SK-N-SH treated with all-trans-retinoic acid at 6 μM for 48 hours (cell line): Measurements from ENCODE around the gene ZBTB49.

ENCODE experiments used
- ARNTL ChIP-seq: fragments of 450-650 bp; formaldehyde crosslinking; IDR thresholded peaks from 2 replicates; pipeline ENCODE4 v1.5.0; 2020; ENCODE audit warnings: low read depth, mild to moderate bottlenecking, moderate library complexity, borderline replicate concordance
- TOX ChIP-seq: fragments of 250-450 bp; sonication (Bioruptor Pico); IDR thresholded peaks from 2 replicates; pipeline ENCODE4 v1.8.0; 2021; ENCODE audit warnings: mild to moderate bottlenecking, moderate library complexity, borderline replicate concordance
- ZFP3 ChIP-seq: fragments of 250-450 bp; sonication (Bioruptor Pico); IDR thresholded peaks from 2 replicates; pipeline ENCODE4 v1.5.0; 2020; ENCODE audit warnings: mild to moderate bottlenecking, moderate library complexity
- TF ChIP-seq, protein P1 (sequence below): fragments of 250-450 bp; sonication (Bioruptor Pico); IDR thresholded peaks from 2 replicates; pipeline ENCODE4 v1.8.0; 2020; ENCODE audit warnings: mild to moderate bottlenecking, moderate library complexity, borderline replicate concordance
- TF ChIP-seq, protein P2 (sequence below): fragments of 250-450 bp; sonication (Bioruptor Pico); IDR thresholded peaks from 2 replicates; pipeline ENCODE4 v1.5.1; 2020; ENCODE audit warnings: low read depth, mild to moderate bottlenecking, moderate library complexity

DNA sequence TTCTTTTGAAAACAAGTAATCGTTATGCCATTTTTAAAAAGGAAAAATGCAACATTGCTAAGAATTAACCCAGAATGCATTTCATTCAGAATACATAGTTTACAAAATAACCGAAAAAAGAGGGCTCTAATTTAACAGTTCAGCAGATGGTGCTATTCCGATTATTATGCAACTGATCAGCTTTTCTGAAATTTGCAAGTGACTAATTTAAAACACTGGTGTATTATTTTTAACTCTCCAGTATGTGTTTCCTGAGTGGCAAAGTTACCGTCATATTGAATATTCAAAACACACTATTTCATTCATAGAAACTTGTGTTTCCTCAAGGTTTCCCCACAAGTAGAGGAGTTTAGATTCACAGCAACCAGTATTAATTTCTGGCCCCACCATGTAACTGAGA is 21.1 kb downstream of the ZBTB49 start:
- TF ChIP-seq, protein P1, sequence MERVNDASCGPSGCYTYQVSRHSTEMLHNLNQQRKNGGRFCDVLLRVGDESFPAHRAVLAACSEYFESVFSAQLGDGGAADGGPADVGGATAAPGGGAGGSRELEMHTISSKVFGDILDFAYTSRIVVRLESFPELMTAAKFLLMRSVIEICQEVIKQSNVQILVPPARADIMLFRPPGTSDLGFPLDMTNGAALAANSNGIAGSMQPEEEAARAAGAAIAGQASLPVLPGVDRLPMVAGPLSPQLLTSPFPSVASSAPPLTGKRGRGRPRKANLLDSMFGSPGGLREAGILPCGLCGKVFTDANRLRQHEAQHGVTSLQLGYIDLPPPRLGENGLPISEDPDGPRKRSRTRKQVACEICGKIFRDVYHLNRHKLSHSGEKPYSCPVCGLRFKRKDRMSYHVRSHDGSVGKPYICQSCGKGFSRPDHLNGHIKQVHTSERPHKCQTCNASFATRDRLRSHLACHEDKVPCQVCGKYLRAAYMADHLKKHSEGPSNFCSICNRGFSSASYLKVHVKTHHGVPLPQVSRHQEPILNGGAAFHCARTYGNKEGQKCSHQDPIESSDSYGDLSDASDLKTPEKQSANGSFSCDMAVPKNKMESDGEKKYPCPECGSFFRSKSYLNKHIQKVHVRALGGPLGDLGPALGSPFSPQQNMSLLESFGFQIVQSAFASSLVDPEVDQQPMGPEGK (CRISPR knock-in tag), result no peak
- TF ChIP-seq, protein P2, sequence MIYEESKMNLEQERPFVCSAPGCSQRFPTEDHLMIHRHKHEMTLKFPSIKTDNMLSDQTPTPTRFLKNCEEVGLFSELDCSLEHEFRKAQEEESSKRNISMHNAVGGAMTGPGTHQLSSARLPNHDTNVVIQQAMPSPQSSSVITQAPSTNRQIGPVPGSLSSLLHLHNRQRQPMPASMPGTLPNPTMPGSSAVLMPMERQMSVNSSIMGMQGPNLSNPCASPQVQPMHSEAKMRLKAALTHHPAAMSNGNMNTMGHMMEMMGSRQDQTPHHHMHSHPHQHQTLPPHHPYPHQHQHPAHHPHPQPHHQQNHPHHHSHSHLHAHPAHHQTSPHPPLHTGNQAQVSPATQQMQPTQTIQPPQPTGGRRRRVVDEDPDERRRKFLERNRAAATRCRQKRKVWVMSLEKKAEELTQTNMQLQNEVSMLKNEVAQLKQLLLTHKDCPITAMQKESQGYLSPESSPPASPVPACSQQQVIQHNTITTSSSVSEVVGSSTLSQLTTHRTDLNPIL (CRISPR knock-in tag), result no peak
- TF ChIP-seq TOX (CRISPR knock-in tag) (no peak), ZFP3 (CRISPR knock-in tag) (no peak), ARNTL (no peak)
